KG1 (cell line): ENCODE results near the gene MARVELD1.
A peak's percentile ranks its signal among the peaks of the same experiment; 100 is the strongest.

ENCODE experiments used
- DNase-seq: peaks from one replicate; lab custom pipeline; 2025; lab: John Stamatoyannopoulos, UW

MARVELD1 gene

DNA sequence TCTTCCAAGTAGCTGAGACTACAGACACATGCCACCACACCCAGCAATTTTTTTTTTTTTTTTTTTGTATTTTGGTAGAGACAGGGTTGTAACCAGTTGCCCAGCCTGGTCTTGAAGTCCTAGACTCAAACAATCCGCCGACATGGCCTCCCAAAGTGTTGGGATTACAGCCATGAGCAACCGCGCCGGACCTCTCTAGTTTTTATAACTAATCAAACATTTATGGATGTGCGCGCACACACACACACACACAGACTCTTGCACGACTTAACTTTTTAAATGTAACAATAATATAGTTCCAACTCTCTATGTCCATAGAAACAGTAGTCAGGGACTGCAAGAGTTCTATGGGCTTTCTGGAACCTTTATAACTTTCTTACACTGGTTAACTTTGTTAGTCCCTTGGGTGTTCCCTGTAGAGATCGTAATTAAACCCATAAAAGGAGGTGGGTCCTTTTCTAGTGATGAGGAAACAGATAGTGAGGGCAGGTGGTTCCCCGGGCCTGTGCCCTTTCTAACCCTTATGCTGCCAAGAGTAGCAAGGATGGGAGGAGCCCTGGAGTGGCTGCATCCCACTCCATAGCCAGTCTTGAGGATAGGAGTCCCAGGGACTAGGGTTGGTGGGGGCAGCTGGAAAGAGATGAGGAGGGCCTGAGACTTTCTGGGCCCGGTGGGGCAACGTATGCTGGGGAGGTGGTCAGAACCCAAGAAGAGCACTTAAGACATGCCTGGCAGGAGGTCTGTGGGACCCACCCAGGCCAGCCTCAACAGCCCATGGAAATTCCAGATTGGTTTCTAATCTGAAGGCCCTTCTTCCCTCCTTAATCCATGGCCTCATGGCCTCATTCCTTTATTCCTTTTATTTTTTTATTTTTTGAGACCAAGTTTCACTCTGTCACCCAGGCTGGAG lies 8.6 kb downstream of the MARVELD1 start:
- DNase-seq = no peak

DNA sequence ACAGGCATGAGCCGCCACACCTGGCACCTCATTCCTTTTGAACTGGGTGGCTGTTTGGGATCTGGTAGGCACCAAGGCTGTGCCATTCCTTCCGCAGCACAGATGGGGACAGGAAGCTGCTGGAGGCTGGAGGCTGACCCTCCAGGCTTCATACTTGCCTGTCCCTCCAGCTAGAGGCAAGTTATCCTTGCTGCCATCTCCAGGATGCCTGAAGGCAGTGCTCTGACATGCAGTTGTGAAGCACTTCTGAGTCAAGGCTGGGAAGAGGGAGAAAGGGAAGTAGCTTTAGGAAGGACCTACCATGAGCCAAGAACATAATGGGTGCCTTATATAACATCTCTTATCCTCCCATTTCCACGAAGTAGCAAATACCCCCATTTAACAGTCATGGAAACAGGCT lies 9.5 kb downstream of the MARVELD1 start:
- no peak for DNase-seq

DNA sequence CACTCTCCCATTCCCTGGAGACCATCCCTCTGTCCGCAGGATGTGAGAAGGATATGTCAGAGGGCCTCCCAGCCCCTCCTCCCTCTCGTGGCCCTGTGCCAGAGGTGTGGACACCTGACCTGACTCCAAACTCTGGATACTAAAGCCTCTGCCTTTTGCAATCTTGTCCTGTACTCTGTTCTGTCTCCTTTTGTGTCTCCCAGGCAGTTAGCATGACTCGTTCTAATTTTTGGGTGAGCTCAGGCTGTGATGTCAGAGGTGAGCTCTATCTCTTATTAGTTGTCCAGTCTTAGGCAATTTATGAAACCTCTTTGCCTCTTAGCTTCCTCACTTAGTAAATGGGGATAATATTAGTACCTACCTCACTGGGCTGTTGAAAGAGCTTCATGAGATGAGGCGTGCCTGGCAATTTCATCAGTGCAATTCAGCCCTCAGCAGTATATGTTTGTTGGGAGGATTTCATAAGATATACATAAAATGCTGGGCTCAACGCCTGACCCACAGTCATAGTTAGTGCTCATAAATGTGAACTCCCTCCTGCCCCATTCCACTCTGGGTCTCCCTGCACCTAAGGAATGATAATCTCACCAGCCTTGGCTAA lies 10.9 kb downstream of the MARVELD1 start:
- DNase-seq = no peak

DNA sequence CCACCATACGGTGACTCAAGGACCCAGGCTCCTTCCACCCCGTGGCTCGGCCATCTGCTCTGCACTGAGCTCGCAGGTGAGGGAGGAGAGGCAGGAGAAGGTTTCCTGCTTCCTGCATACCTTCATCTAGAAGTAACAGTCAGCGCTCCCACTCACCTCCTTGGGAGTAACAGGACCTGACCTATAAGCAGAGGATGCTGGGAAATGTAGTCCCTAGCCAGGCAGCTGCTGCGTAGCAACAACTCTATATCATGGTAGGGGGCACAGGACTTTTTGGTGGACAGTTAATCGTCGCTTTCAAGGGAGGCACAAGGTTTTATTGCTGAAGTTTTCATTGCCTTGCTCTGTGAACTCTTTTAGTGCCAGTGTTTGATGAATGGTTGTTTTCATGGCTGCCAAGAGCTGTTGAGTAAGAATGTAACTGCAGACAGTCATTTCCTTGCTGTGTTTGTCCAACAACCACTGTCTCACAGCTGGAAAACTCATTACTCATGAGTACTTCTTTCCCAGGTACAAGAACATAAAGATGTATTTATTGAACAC lies 13.2 kb downstream of the MARVELD1 start:
- DNase-seq = no peak

DNA sequence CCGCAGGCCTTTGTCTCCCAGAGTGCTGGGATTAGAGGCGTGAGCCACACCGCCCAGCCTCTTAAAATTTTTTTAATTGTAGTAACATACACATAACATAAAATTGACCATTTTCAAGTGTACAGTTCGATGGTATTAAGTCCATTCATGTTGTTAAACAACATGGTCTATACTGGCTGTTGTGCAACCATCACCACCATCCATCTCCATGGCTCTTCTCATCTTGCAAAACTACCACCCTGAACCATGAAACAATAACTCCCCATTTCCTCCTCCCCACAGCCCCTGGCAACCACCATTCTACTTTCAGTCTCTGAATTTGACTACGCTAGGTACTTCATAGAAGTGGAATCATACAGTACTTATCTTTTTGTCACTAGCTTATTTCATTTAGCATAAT lies 15.5 kb downstream of the MARVELD1 start:
- no peak for DNase-seq

DNA sequence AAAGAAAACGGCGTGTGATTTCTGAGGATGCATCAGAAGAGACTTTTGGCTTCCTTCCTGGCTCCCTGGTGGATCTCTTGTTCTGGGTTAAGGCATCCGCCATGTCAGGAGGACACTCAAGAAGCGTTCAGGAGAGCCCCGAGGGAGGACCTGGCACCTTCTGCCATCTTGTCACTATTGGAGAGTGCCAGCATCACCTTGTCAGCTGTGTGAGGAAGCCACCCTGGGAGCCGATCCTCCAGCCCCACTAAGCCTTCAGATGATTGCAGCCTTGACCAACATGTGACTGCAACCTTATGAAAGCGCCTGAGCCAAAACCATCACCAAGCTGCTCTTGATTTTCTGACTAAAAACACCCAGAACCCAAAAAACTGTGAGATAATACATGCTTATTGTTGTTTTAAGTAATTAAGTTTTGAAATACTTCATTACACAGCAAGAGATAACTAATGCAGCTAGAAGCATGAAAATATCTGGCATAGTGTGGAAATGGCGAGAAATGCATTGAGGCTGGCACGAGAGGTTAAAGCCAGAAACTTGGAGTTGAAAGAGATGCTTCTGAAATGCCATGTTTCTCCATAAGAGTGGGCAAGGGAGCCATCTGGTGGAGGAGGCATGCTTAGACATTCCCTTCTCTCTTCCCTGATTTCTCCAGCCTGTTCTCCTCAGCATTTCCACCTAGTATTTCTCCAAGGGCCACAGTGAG lies 18.0 kb downstream of the MARVELD1 start:
- no peak for DNase-seq

DNA sequence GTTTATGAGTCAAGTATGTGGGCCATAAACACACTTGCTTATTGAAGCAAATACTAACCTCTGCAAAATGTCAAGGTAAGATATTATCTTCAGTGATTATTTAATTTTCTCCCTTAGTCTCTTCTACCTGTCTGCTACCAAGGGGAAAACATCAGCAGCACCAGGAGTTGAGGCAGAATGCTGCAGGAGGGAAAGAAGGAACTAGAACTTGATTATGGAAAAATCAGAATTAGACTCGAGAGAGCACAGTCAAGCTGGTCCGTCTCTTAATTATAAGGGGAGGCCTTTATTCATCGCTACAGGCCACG lies 18.5 kb downstream of the MARVELD1 start:
- DNase-seq = no peak

DNA sequence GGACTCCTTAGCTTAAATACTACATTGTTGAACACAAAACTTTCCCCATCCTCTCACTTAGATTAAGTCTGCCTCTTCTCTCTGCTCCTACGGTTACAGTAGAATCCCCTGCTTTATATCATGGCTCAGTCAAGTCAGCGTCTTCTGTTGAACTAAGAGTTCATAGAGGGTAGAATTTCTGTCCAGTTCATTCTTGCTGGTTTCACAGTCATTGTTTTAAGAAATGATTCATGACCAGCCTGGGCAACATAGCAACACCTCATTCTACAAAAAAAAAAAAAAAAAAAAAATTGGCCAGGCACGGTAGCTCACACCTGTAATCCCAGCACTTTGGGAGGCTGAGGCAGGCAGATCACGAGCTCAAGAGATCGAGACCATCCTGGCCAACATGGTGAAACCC lies 19.7 kb downstream of the MARVELD1 start:
- DNase-seq = no peak

DNA sequence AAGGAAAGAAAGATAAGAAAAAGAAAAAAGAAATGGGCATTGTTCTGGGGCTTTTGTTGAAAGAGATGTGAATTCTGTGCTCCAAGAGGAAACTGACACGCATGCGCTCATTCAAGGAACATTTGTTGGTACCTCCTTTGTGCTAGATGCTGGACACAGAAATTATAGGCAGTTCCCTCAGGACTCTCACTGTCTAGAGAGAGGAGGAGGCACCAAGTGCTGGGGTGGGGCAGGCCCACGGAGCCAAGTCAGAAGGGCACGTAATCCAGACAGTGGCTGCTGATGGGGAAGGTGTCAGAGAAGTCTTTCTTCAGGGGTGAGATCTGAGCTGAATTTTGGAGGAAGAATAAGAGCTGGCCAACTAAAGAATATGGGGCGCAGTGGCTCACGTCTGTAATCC lies 20.5 kb downstream of the MARVELD1 start:
- DNase-seq = no peak

DNA sequence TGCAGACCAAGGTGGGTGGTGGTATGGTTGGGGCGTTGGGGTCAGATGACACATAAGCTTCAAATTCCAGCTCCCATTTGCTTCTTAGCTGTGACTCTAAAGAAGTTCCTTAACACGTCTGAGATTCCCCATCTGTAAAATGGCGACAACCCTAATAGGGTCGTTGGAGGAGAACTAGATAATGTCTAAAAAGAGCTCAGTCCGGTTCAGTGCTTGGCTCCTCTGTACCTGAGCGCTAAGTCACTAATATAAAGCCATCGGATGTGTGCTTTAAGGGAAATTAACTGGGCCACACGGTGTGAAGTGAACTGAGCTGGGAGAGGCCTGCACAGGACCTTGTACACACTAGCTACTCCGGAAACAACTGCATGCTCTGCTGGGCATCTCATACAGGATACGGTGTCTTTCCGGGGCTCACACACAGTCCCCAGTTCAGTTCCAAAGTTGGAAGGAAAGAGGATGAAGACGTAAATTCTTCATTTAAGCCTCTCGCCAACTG lies 22.9 kb downstream of the MARVELD1 start:
- DNase-seq = no peak

DNA sequence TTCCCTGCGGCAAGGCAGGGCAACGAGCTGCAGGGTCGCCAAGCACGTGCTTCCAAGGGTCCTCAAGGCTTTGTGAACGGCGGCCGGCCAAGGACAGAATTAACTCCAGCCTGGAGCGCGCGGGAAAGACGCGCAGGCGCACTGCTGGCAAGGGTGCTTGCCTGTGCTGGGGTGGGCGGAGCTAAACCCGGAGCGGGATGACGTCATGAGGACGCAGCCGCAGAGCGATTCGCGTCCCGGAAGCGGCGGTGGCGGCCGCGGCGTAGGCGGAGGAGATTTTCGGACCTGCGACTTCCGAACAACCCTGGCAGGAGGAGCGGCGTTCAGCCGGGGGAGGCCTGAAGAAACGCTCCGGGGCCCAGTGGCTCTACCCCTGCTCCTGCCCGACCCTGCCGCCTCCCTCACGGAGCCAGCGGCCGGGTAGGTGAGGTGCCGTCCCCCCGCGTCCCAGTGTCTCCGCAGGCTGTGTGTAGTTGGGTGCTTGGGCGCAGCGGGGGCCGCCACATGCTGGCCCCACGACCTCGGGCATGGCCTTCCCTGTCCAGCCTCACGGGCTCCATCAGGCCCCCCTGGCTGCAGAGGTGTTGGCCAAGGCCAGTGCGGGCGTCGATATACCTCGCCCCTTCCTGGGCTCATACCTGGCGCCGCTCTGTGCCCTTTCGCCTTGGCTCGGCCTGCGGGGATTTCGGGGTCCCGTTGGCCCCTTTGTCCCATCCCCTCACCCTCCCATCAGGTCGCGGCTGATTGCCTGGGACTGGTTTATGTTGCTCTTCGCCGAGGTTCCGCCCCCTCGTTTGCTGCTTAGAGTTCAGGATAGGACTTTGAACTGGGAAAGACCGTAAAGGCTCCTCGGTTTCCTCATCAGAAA lies 23.6 kb downstream of the MARVELD1 start, which contains the start of gene ZFYVE27:
Gene ZFYVE27 (plus strand): TSS at position 227 of the 868 bp plus-strand sequence. CDS start 1,350 bp downstream, outside the sequence.
- peak; percentile 85 for DNase-seq

DNA sequence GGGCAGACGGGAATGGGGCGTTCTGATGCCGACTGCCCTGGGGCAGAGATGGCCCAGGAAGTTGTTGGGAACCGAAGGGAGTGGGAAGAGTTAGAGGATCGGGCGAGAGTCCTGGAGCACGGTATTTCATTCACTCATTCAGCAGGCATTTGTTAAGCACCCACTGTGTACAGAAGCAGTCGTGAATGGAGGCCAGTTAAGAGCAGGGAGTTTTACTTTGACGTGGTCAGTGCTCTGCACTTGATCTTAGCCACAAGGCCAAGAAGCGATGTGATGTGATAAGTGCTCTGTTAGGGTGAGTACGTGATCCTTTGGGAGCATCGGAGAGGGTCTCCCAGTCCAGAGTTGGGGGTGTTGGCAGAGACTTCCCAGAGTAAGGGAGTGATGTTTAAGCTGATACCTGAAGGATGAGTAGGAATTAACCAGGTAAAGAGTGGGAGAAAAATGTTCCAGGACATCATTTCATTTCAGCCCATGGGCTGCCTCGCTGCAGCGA lies 24.3 kb downstream of the MARVELD1 start:
- DNase-seq = no peak

DNA sequence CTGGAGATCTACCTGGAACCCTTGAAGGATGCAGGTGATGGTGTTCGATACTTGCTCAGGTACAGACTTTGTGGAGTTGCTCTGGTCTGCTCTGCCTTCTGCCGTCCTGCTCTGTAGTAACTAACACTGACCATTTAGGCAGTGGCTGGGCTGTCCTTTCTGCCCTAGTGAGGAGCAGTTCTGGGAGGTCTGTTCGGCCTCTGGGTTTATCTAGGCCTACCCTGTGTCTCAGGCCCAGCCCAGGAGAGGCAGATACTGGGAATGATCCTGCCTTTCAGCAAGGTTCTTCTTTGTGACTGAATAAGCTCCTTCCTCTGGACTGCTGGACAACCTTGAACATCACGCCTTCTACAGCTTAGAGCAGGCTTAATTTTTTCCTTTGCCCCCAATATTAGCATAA lies 25.1 kb downstream of the MARVELD1 start:
- DNase-seq = no peak

DNA sequence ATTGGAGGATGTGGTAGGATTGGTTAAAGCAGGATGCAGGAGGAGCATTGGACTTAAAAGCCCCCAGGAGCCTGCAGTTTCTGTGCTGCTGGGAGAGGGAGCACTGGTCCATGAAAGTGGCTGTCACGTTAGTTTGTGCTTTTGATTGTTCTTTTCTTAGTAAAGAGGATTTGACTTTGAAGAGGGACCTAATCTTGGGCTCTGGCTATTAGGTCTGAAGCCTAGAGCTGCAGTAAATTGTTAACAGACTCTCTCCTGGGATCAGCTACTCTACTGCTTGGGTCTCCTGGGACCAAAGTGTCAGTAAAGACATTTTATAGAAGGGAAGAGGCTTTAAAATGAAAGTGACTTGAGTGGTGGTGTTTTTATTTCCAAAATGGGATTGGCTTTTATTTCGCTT lies 27.1 kb downstream of the MARVELD1 start:
- DNase-seq = no peak

DNA sequence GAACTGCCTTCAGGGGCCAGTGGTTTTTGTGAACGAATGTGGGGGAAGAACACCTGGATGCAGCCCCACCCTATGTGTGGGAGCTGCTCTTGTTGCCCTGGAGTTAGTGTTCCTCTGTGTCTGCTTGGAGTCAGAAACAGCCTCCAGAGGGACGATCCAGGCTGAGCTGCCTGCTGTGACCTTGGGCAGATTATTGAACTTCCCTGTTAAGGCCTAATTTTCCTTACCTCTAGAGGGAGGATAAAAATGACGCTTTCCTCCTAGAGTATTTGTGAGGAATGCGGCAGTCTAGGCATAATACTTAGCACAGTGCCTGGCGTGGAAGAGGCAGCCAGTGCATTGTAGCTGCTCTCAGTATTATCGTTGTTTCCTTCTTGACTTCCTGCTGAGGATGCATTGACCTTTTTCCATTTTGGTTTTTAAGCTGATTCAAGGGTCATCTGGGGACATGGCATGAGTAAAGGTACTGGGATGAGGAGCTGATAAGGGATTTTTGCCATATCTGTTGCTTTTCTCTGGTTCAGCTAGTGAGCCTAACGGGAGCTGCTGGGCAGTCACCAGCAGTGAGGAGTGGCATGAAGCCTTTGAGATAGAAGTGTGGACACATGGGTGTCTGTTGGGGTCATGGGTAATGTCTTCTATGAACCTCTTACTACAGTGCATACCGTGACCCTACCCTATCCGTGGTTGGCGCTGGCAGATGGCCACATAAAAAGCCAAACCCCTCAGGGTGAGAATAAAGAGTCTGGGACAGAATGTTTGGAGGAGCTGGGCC lies 29.8 kb downstream of the MARVELD1 start:
- no peak for DNase-seq

DNA sequence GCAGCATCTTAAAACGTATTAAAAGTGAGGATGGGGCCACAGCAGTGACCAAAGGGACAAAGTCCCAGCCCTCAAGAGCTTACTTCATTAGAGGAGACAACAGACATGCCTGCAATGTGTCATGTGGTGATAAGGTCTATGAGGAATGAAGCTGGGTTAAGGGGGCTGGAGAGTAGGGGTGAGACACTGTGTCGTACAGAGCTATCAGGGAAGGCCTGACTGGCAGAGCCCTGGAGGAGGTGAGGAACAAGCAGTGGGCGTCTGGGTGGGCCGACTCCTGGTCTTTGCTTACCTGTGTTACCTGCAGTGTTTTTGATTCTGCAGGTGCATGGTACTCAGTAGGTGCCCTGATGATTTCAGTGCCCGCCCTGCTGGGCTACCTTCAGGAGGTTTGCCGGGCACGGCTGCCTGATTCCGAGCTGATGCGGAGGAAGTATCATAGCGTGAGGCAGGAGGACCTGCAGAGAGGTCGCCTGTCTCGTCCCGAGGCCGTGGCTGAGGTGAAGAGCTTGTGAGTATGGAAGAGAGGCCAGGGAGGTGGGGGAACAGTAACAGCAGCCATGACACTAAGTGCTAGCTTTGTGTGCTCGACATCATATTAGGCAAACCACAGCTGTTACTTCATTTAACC lies 31.0 kb downstream of the MARVELD1 start:
- DNase-seq = no peak

DNA sequence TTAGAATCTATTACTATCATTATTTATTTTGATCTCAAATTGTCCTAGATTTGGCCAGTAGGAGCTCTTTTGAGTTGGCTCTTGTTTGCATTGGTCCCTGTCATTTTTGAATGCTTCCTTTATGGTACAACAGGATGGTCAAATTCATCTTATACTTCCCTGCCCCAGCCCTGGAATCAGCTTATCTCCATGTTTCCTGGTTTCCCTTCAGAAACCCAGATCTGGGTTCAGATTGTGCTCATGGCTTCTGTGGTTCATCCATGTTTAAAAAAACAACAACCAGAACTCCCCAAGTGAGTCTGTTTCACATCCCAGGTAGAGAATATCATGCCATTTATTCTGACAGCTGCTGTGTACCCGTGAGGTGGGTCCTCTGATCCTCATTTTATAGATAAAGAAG lies 34.0 kb downstream of the MARVELD1 start:
- no peak for DNase-seq

DNA sequence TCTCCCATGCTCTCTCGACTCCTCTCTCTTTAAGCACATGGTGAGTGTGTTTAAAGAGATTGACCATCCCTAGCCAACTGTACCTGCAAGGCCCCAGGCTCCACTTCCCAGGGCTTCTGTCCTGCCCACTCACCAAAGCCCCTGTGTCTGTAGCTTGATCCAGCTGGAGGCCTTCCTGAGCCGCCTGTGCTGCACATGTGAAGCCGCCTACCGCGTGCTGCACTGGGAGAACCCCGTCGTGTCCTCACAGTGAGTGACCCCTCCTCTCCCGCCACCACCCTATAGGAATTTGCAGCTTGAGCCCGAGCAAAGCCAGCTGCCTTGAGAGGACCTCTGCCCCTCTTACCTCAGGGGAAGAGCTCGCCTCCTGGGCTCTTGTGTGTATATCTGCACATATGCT lies 34.6 kb downstream of the MARVELD1 start:
- DNase-seq = no peak

DNA sequence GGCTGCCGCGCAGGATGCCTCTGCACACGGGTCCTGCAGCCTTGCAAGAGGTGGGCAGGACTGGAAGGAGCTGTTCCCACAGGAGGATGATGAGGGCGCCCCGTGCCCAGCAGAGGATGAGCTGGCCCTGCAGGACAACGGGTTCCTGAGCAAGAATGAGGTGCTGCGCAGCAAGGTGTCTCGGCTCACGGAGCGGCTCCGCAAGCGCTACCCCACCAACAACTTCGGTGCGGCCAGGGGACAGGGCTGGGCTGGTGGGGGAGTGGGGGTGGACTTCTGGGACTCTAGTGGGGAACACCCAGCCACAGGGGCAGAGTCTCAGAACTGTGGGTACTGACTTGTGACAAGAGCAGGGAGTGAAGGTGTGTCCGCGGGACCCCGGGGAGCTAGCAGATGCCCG lies 39.4 kb downstream of the MARVELD1 start:
- DNase-seq = no peak

DNA sequence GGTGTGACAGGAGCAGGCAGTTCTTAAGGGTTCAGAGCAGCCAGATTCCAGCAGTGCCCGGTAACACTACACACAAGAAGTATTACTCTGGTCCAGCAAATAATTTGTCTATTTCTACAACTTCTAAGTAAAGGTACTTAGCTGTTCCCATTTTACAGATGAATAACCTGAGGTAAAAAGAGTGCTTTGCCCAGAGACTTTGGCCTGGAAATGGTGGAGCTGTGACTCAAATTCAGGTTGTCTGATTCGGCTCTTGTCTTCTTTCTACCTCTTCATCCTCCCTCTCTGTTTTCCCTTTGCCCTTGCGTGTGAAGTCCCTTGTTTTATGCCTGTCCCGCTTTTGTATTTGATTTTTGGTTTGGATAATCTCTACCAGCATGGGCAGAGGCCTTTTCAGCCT lies 41.2 kb downstream of the MARVELD1 start:
- DNase-seq = no peak
